NCI-H187 (cell line): ENCODE measurements around the gene KCNIP1.

Source experiments
- DNase-seq, 2 experiments: peaks; one replicate each; lab custom pipeline; 2025; lab: John Stamatoyannopoulos, UW

Gene KCNIP1

GRCh38 chr5:170642066-170642735 is 138.4 kb downstream of the KCNIP1 start:
- DNase-seq, result no peak

- no peak for DNase-seq
Measured at GRCh38 chr5:170642776-170643436, 139.1 kb downstream of the KCNIP1 start.

- DNase-seq, result no peak
Measured at GRCh38 chr5:170643591-170643990, 139.8 kb downstream of the KCNIP1 start.

GRCh38 chr5:170644501-170644900 is 140.7 kb downstream of the KCNIP1 start:
- DNase-seq, result no peak

GRCh38 chr5:170648541-170648940 is 144.7 kb downstream of the KCNIP1 start:
- no peak for DNase-seq

- DNase-seq, result no peak
Measured at GRCh38 chr5:170650850-170651249, 147.0 kb downstream of the KCNIP1 start.

GRCh38 chr5:170651604-170652277 is 147.9 kb downstream of the KCNIP1 start:
- no peak for DNase-seq

- DNase-seq, result no peak
Measured at GRCh38 chr5:170655476-170655875, 151.7 kb downstream of the KCNIP1 start.

- no peak for DNase-seq
Measured at GRCh38 chr5:170655920-170656319, 152.1 kb downstream of the KCNIP1 start.

- DNase-seq, result no peak
Measured at GRCh38 chr5:170656346-170656745, 152.5 kb downstream of the KCNIP1 start.

GRCh38 chr5:170660531-170660930 is 156.7 kb downstream of the KCNIP1 start:
- no peak for DNase-seq

GRCh38 chr5:170662966-170663365 is 159.1 kb downstream of the KCNIP1 start:
- DNase-seq, result no peak

- DNase-seq, result no peak
Measured at GRCh38 chr5:170678811-170679210, 175.0 kb downstream of the KCNIP1 start.

- DNase-seq, result no peak
Measured at GRCh38 chr5:170681013-170681433, 177.2 kb downstream of the KCNIP1 start.

- DNase-seq, result no peak
Measured at GRCh38 chr5:170691657-170692056, 187.8 kb downstream of the KCNIP1 start.

GRCh38 chr5:170693701-170694100 is 189.9 kb downstream of the KCNIP1 start:
- no peak for DNase-seq

GRCh38 chr5:170694911-170695310 is 191.1 kb downstream of the KCNIP1 start:
- DNase-seq, result no peak

- no peak for DNase-seq
Measured at GRCh38 chr5:170697031-170697430, 193.2 kb downstream of the KCNIP1 start.

GRCh38 chr5:170700503-170700902 is 196.7 kb downstream of the KCNIP1 start:
- DNase-seq, result no peak

GRCh38 chr5:170701334-170701733 is 197.5 kb downstream of the KCNIP1 start:
- DNase-seq, result no peak

- DNase-seq, result no peak
Measured at GRCh38 chr5:170704417-170705192, 200.8 kb downstream of the KCNIP1 start.

- no peak for DNase-seq
Measured at GRCh38 chr5:170709640-170710039, 205.8 kb downstream of the KCNIP1 start.
